Fibroblast of the conjunctiva (primary cell): ENCODE data around the gene DDX19B.
"Not testable (repeated sequence)": the region's sequence is repeated elsewhere in the genome, so short reads cannot be mapped to it uniquely, and the experiment has no call there.

Experiments used
- DNase-seq: peaks from one replicate; pipeline ENCODE4 v3.0.0-alpha.2; 2010; ENCODE audit warnings: low read depth

DDX19B gene

GRCh38 chr16:70298988-70299938 lies at the start of gene DDX19B:
TSS of gene DDX19B (plus strand) at chr16:70299186. CDS start at chr16:70299298, 112 bp downstream.
- DNase-seq = peak; percentile 30

GRCh38 chr16:70249697-70250096 lies 49.3 kb upstream of the DDX19B start:
- DNase-seq = not testable (repeated sequence)

GRCh38 chr16:70250748-70251628 lies 48.0 kb upstream of the DDX19B start:
- DNase-seq = no peak

- DNase-seq = peak; percentile 86
These were observed 47.2 kb upstream of the DDX19B start, which contains the start of gene EXOSC6 for GRCh38 chr16:70251629-70252354. TSS of gene EXOSC6 (minus strand) at chr16:70251940. CDS start at chr16:70251900, 40 bp downstream.

- DNase-seq = no peak
These were observed 46.5 kb upstream of the DDX19B start for GRCh38 chr16:70252355-70252988.

GRCh38 chr16:70253291-70254106 lies 45.5 kb upstream of the DDX19B start:
- no peak for DNase-seq

- no peak for DNase-seq
These were observed 44.6 kb upstream of the DDX19B start for GRCh38 chr16:70254180-70254964.

- DNase-seq = no peak
These were observed 44.1 kb upstream of the DDX19B start for GRCh38 chr16:70254965-70255286.

- no peak for DNase-seq
These were observed 43.4 kb upstream of the DDX19B start for GRCh38 chr16:70255574-70255973.

- DNase-seq = no peak
These were observed 41.6 kb upstream of the DDX19B start for GRCh38 chr16:70257391-70257790.

- no peak for DNase-seq
These were observed 40.9 kb upstream of the DDX19B start for GRCh38 chr16:70258065-70258464.

GRCh38 chr16:70258946-70259345 lies 40.0 kb upstream of the DDX19B start:
- DNase-seq = no peak

GRCh38 chr16:70259903-70260302 lies 39.1 kb upstream of the DDX19B start:
- not testable (repeated sequence) for DNase-seq

- no peak for DNase-seq
These were observed 31.5 kb upstream of the DDX19B start for GRCh38 chr16:70267516-70267915.

- DNase-seq = not testable (repeated sequence)
These were observed 31.1 kb upstream of the DDX19B start for GRCh38 chr16:70267922-70268321.

GRCh38 chr16:70269471-70269870 lies 29.5 kb upstream of the DDX19B start:
- DNase-seq = no peak

GRCh38 chr16:70270176-70270575 lies 28.8 kb upstream of the DDX19B start:
- no peak for DNase-seq

GRCh38 chr16:70271696-70272095 lies 27.3 kb upstream of the DDX19B start:
- no peak for DNase-seq

GRCh38 chr16:70276392-70276791 lies 22.6 kb upstream of the DDX19B start:
- no peak for DNase-seq
